GM19467 (cell line): ENCODE data around the gene FMR1NB.

ENCODE experiments used
- ATAC-seq: cut with Tn5 transposase; IDR thresholded peaks from one replicate; pipeline ENCODE4 v1.9.1; 2021; ENCODE audit warnings: mild to moderate bottlenecking, moderate library complexity; ENCODE audit not compliant: unreplicated experiment

Gene FMR1NB

GRCh38 chrX:148069759-148070503 lies 88.8 kb downstream of the FMR1NB start:
- ATAC-seq: peak; percentile 80

GRCh38 chrX:148070504-148070877 lies 89.4 kb downstream of the FMR1NB start:
- no peak for ATAC-seq
